Heart right ventricle (tissue), 16 donors: ENCODE measurements around the gene MAP4K4. TPM values are rescaled to one million over a fixed set of nuclear protein-coding genes. Genes with fewer than 3 reads are reported as not detected.

ENCODE experiments used
- ATAC-seq, 8 donors: fragments of 200-7000 bp; cut with Tn5 transposase; one replicate each; pipeline ENCODE4 v1.9.1; 2020; ENCODE audit warnings: mild to moderate bottlenecking in 8 of 8, moderate library complexity in 8 of 8, moderate number of reproducible peaks in 1 of 8
- DNase-seq, 2 donors: peaks; one replicate each; pipeline ENCODE4 v3.0.0-alpha.2; 2020
- H3K27ac ChIP-seq, 10 donors: fragments of 200-600 bp; sonication (generic) in 2 of 10; one replicate each; pipeline versions ENCODE4 v1.5.0 to v1.8.0; 2020 to 2022; ENCODE audit warnings: mild to moderate bottlenecking in 3 of 10
- H3K27me3 ChIP-seq, 7 donors: fragments of 200-600 bp; one replicate each; pipeline ENCODE4 v1.8.0; 2021 to 2022; ENCODE audit warnings: mild to moderate bottlenecking in 2 of 7
- H3K36me3 ChIP-seq, 9 donors: fragments of 200-600 bp; sonication (generic) in 1 of 9; one replicate each; pipeline versions ENCODE4 v1.5.0 to v1.8.0; 2020 to 2022; ENCODE audit warnings: mild to moderate bottlenecking in 2 of 9
- H3K4me1 ChIP-seq, 9 donors: fragments of 200-600 bp; sonication (generic) in 1 of 9; one replicate each; pipeline versions ENCODE4 v1.5.0 to v1.8.0; 2020 to 2022; ENCODE audit warnings: mild to moderate bottlenecking in 4 of 9
- H3K4me3 ChIP-seq, 10 donors: fragments of 200-600 bp; sonication (generic) in 2 of 10; one replicate each; pipeline versions ENCODE4 v1.5.0 to v1.8.0; 2020 to 2022; ENCODE audit warnings: mild to moderate bottlenecking in 7 of 10, moderate library complexity in 2 of 10
- H3K9me3 ChIP-seq, 11 donors: fragments of 200-600 bp in 10 of 11; sonication (generic) in 2 of 11; one replicate each; pipeline versions ENCODE4 v1.5.0 to v1.8.0; 2013 to 2022; ENCODE audit warnings: mild to moderate bottlenecking in 2 of 11, control low read depth in 1 of 11, moderate library complexity in 1 of 11
- WGBS, 2 donors: extraction: QIAGEN DNeasy Blood & Tissue Kit; methylation state at CpG; one replicate each; pipeline ENCODE4 v1.1.7; 2013; ENCODE audit warnings: inconsistent platforms in 1 of 2; 5-methylcytosine and 5-hydroxymethylcytosine counted together
- intact Hi-C, 10 donors: fragments of 100-400 bp; cut with DNase I; formaldehyde crosslinking; loops; one replicate each; pipeline versions ENCODE4 v1.11.1 to v1.14.2; 2022
- polyA plus RNA-seq, 2 donors: library from polyadenylated mRNA; stranded (reverse); fragments of 200-250 nt; gene quantifications; one replicate each; pipeline ENCODE4 v1.2.3, GENCODE V29; 2013
- total RNA-seq, 10 donors: library from RNA; stranded (reverse); fragmentation: NEBNext Ultra II Directional in 3 of 10; extraction: Animal tissue kit (Norgen Biotek cat#: 25700) in 3 of 10; gene quantifications; one replicate each; pipeline versions ENCODE4 v1.2.1 to v1.2.4, GENCODE V29; 2021 to 2023
- TF ChIP-seq, protein P1 (sequence below), 9 donors: fragments of 200-600 bp; sonication (generic) in 2 of 9; IDR thresholded peaks; one replicate each; pipeline versions ENCODE4 v1.5.0 to v1.8.0; 2021 to 2022; ENCODE audit warnings: antibody characterized with exemption in 9 of 9, mild to moderate bottlenecking in 5 of 9, moderate library complexity in 1 of 9
- donor health status: Arrhythmogenic right ventricular cardiomyopathy.
- donor health status: ischemic (EF 13 %, LVEDD 7.1; RV severe dilation, severe dysfunction).
- donor health status: healthy with polysubstance abuse.
- donor health status: DM: no; HTN: yes; CAD: no.
- donor health status: DM: no; HTN: no; CAD: no.
- donor health status: ischemic (EF 25% LVEDD 6.9; RV normal size, moderate dysfunction).
- donor health status: ischemic (EF 25% LVEDD 5.7; RV mildly dilated, moderate dysfunction).
- donor health status: healthy.
- donor health status: DM: yes; HTN: yes; CAD: no.
- donor health status: Ischemic cardiomyopathy.
- donor health status: ischemic (EF 35%, LVEDD 5.7; RV mildly dilated, moderate dysfunction).
- donor health status: nonischemic (EF 11% LVEDD 7.7; RV severe dilation, severe dysfunction).
- donor health status: DM: yes; HTN: yes; CAD: no.
- donor health status: PGD.
- donor health status: ischemic (EF 29% LVEDD 5.4; RV normal size, mild dysfunction).
- donor health status: nonischemic (EF 23%, LVEDD 6.1; RV moderate dilation, normal function).

The MAP4K4 gene
- total and polyA plus RNA-seq, 12 donors = 44.3 to 116 (median 86.1) TPM

DNA sequence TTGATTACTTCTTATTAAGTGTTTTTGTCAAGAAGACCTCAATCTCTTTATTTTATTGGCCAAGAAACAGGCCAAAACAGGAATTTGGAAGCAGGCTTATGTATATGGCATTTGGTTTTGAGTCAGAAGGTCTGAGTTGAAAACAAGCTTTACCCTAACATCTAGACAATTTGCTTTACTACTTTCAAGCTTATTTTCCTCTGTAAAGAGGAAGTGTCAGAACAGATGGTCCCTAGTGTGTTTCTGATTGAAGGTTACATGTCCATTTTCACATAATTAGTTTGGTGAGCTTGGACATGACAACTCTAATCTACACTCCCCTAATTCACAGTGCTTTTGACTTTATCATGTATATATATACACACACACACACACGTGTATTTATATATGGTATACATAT, 19.8 kb upstream of the MAP4K4 start:
- H3K9me3 ChIP-seq = peaks cover 0 to 9% (median 0%) of the 10 kb centered on the region in 11 donors
- WGBS, 2 donors = 24 to 40% methylated on average over 1 of the region's 1 CpG
- H3K4me1 ChIP-seq = no peaks in the 10 kb centered on the region
- no peaks in the 10 kb centered on the region for H3K27me3 ChIP-seq
- intact Hi-C loops = no loop called here
- TF ChIP-seq, protein P1, sequence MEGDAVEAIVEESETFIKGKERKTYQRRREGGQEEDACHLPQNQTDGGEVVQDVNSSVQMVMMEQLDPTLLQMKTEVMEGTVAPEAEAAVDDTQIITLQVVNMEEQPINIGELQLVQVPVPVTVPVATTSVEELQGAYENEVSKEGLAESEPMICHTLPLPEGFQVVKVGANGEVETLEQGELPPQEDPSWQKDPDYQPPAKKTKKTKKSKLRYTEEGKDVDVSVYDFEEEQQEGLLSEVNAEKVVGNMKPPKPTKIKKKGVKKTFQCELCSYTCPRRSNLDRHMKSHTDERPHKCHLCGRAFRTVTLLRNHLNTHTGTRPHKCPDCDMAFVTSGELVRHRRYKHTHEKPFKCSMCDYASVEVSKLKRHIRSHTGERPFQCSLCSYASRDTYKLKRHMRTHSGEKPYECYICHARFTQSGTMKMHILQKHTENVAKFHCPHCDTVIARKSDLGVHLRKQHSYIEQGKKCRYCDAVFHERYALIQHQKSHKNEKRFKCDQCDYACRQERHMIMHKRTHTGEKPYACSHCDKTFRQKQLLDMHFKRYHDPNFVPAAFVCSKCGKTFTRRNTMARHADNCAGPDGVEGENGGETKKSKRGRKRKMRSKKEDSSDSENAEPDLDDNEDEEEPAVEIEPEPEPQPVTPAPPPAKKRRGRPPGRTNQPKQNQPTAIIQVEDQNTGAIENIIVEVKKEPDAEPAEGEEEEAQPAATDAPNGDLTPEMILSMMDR (IDR thresholded peaks at IDR 0.05) = no peak
- no peak for ATAC-seq
- no peak for DNase-seq
- H3K36me3 ChIP-seq = no peaks in the 10 kb centered on the region
- no peak overlapping the region for H3K27ac ChIP-seq
- H3K4me3 ChIP-seq = no peak overlapping the region

DNA sequence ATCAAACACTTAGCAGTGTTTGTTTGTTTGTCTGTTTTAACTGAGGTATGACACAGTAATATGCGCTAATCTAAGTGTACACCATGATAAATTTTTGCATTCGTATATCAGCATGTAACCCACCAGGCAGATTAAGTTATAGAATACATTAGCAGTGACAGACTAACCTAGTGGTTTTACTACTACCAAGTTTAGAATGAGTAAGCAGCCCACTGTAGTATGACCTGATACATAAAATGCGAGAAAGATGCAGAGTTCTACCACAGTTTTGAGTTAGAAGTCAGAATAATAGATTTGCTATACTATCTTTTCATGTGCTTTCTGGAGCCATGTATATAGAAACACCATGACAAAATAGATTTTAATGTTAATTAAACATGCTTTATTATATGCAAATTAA, 19.1 kb upstream of the MAP4K4 start:
- TF ChIP-seq, protein P1 (IDR thresholded peaks at IDR 0.05) = no peak
- intact Hi-C loops = no loop called here
- Histone ChIP-seq H3K27me3 (no peaks in the 10 kb centered on the region), H3K36me3 (no peaks in the 10 kb centered on the region), H3K4me1 (no peaks in the 10 kb centered on the region), H3K27ac (no peak overlapping the region), H3K4me3 (no peak overlapping the region), H3K9me3 (peaks cover 0 to 8% (median 0%) of the 10 kb centered on the region in 11 donors)
- no peak for ATAC-seq
- 95 to 98% methylated on average over 3 of the region's 3 CpGs for WGBS, 2 donors
- no peak for DNase-seq

DNA sequence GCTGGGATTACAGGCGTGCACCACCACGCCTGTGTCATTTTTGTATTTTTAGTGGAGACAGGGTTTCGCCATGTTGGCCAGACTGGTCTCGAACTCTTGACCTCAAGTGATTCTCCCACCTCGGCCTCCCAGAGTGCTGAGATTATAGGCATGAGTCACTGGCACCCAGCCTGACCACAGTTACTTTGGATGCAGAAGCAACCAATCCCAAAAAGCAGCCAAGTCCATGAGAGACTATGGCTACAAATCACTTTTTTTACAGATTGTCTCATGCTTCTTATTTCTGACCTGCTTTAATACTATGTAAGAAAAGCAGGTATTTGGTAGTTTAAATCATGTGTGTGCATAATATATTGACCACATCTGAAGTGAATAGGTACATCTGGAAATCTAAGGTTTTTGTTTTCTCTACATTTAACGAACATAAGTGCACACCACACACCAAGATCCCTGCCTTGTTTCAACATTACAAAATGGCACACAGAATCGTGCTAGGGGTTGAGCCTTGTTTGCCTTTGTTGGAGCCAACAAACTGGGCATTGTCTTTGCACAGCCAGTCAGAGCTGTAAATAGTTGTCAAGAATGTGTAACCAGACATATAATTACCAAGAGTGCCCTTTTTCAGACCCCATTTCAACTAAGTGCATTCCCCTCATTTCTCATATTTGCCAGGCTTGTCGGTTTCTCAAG, 18.3 kb upstream of the MAP4K4 start:
- WGBS, 2 donors = 90 to 91% methylated on average over 8 of the region's 8 CpGs
- Histone ChIP-seq H3K4me3 (no peak overlapping the region), H3K4me1 (no peaks in the 10 kb centered on the region), H3K36me3 (no peaks in the 10 kb centered on the region), H3K27ac (no peak overlapping the region), H3K27me3 (no peaks in the 10 kb centered on the region), H3K9me3 (peaks cover 0 to 8% (median 0%) of the 10 kb centered on the region in 11 donors)
- DNase-seq = no peak
- TF ChIP-seq, protein P1 (IDR thresholded peaks at IDR 0.05) = no peak
- ATAC-seq = no peak
- intact Hi-C loops = no loop called here

DNA sequence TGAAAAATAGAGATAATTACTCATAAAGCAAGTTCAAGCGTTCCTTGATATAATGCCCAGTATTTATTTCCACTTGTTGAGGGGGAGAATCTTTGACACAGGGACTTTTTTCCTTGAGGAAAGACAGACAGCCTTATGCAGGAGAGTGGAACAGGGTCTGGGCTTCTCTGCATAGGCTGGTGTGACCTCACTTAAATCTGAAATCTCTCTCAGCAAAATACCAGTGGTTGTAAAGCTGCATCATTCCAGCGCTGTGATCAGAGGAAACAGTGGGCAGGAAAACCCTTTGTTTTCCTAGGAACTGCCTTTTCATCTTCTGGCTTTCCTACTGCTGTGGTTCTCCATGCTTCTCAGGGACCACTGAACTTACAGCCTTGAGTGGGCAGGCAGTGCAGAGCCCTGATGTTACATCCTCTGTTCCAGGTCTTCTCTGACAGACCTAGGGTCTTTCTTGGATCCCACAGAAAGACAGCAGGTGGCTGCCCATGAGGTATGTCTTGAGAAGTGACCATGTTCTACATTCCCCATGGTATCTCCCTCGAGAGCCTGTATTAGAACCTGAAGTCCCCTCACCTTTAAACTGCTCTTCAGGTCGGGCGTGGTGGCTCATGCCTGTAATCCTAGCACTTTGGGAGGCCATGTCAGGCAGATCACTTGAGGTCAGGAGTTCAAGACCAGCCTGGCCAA, 17.6 kb upstream of the MAP4K4 start:
- DNase-seq (no peak), ATAC-seq (no peak)
- Histone ChIP-seq H3K27me3 (no peaks in the 10 kb centered on the region), H3K4me3 (no peak overlapping the region), H3K4me1 (no peaks in the 10 kb centered on the region), H3K36me3 (no peaks in the 10 kb centered on the region), H3K9me3 (peaks cover 0 to 8% (median 0%) of the 10 kb centered on the region in 11 donors), H3K27ac (no peak overlapping the region)
- TF ChIP-seq, protein P1 (IDR thresholded peaks at IDR 0.05) = no peak
- intact Hi-C loops = no loop called here
- WGBS, 2 donors = 86 to 90% methylated on average over 5 of the region's 5 CpGs
